ENCODE results near the gene SPDYE1.
A peak's percentile ranks its signal among the peaks of the same experiment; 100 is the strongest.
"Not testable (repeated sequence)": the region's sequence is repeated elsewhere in the genome, so short reads cannot be mapped to it uniquely, and the experiment has no call there.

The SPDYE1 gene, protein sequence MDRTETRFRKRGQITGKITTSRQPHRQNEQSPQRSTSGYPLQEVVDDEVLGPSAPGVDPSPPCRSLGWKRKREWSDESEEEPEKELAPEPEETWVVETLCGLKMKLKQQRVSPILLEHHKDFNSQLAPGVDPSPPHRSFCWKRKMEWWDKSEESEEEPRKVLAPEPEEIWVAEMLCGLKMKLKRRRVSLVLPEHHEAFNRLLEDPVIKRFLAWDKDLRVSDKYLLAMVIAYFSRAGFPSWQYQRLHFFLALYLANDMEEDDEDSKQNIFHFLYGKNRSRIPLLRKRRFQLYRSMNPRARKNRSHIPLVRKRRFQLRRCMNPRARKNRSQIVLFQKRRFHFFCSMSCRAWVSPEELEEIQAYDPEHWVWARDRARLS

DNA sequence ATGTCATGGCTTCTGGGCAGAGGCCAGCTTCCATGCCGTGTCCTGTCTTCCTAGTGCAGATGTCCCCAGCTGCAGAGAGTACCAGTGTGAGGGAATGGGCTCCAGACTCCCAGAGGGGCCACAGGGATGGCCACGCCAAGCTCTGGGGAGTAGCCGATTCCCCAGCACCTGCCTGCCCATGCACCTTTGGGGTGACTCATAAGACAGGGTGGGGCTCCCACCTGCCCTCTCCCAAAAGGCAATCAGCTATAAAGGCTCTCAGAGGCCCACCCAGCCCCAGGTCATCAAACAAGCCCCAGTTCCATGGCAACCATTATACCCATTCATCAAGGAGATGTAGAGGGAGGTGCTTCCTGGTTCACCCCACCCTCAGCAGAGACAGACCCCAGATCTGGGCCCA is at the start of gene SPDYE1:
TSS of gene SPDYE1 (plus strand) at position 366 of the 400 bp plus-strand sequence. CDS start 2,053 bp downstream, outside the sequence.
- DNase-seq (ENCODE audit: low read depth in 1 of 2, low spot score in 1 of 2) = not testable (repeated sequence)

GRCh38 chr7:43952028-43952427 is 45.7 kb upstream of the SPDYE1 start:
- DNase-seq (ENCODE audit: low read depth in 1 of 2, low spot score in 1 of 2) = no peak

- no peak for DNase-seq (ENCODE audit: low read depth in 1 of 2, low spot score in 1 of 2)
These were observed 44.6 kb upstream of the SPDYE1 start for GRCh38 chr7:43953071-43953470.

- DNase-seq (ENCODE audit: low read depth in 1 of 2, low spot score in 1 of 2) = no peak
These were observed 43.0 kb upstream of the SPDYE1 start for GRCh38 chr7:43954524-43955228.

- no peak for DNase-seq (ENCODE audit: low read depth in 1 of 2, low spot score in 1 of 2)
These were observed 41.7 kb upstream of the SPDYE1 start for GRCh38 chr7:43956027-43956426.

- no peak for DNase-seq (ENCODE audit: low read depth in 1 of 2, low spot score in 1 of 2)
These were observed 36.8 kb upstream of the SPDYE1 start for GRCh38 chr7:43960933-43961332.

GRCh38 chr7:43966392-43966791 is 31.3 kb upstream of the SPDYE1 start:
- not testable (repeated sequence) for DNase-seq (ENCODE audit: low read depth in 1 of 2, low spot score in 1 of 2)

- not testable (repeated sequence) for DNase-seq (ENCODE audit: low read depth in 1 of 2, low spot score in 1 of 2)
These were observed 29.3 kb upstream of the SPDYE1 start for GRCh38 chr7:43968172-43969040.

DNA sequence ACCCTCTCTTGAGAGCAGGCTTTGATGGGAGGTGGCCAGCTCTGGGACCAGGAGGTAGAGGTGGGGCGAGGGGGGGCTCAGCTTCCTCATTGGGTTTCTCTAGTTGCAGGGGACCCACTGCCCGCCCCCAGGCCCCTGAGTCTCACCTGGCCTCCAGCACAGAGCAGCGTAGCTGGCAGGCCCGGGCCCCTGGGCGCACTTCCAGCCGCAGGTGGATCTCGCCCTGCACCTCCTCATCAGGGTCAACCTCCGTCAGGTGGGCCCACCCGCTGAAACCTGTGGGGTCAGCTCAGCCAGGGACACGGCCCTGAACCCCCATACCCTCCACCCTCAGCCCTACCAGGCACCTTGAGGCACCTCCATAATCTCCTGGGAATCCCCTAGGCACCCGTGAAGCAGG is 28.1 kb upstream of the SPDYE1 start:
- DNase-seq (ENCODE audit: low read depth in 1 of 2, low spot score in 1 of 2) = not testable (repeated sequence)

GRCh38 chr7:43970698-43971097 is 27.0 kb upstream of the SPDYE1 start:
- not testable (repeated sequence) for DNase-seq (ENCODE audit: low read depth in 1 of 2, low spot score in 1 of 2)

GRCh38 chr7:43974033-43974573 is 23.6 kb upstream of the SPDYE1 start:
- not testable (repeated sequence) for DNase-seq (ENCODE audit: low read depth in 1 of 2, low spot score in 1 of 2)

DNA sequence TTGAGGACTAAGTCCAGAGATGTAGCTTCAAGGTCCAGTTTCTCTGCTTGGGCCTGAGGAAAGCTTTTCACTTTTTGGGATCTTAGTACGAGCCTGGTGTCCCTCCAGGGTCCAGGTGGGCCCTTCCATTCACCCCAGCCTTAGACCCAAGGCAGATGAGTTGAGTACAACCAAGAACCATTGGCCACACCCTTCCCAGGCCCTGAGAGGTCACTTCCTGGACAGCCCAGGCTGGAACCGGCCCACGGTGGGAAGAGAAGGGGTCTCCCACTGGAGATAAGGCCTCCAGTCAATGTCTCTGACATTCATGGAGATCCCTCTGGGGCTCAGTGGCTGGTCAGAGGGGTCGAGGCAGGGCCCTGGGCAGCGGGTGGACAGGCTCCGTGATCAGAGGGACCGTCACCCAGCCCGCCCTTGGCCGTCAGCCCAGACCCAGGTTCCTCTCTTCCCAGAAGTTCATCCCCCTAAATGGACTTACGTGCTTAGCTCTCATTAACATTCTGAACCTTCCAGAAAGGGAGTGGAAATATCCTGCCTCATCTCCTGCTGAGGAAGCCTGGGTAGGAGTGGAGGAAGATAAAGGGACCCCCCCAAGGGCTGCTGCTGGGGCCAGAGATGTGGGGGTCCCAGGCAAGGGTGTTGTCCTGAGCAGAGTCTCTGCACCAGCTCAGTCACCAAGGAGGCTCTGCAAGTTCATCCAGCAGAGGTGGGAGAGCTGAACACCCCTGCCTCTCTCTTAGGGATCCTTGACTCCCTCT is 22.8 kb upstream of the SPDYE1 start:
- DNase-seq (ENCODE audit: low read depth in 1 of 2, low spot score in 1 of 2) = not testable (repeated sequence)

GRCh38 chr7:43977525-43977924 is 20.2 kb upstream of the SPDYE1 start:
- no peak for DNase-seq (ENCODE audit: low read depth in 1 of 2, low spot score in 1 of 2)

- DNase-seq (ENCODE audit: low read depth in 1 of 2, low spot score in 1 of 2) = not testable (repeated sequence)
These were observed 19.6 kb upstream of the SPDYE1 start for GRCh38 chr7:43978102-43978501.

DNA sequence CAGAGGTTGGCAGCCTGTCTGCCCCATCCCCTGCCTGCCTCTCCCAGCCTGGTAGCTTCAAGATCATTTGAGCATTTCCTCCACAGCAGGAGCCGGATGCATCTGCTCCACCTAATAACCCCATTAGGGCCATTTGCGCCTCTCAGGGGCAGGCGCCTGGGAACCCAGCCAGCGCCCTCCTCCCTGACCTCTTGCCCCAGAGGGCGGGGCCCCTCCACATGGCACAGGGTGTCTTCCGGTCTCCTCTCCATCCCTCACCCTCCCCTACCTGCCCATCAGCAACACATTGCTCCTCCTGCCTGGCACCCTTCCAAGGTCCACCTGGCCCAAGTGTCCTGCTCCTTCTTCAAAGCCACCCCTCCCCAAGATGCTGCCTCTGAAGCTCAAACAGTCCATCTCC is 14.8 kb upstream of the SPDYE1 start:
- not testable (repeated sequence) for DNase-seq (ENCODE audit: low read depth in 1 of 2, low spot score in 1 of 2)

DNA sequence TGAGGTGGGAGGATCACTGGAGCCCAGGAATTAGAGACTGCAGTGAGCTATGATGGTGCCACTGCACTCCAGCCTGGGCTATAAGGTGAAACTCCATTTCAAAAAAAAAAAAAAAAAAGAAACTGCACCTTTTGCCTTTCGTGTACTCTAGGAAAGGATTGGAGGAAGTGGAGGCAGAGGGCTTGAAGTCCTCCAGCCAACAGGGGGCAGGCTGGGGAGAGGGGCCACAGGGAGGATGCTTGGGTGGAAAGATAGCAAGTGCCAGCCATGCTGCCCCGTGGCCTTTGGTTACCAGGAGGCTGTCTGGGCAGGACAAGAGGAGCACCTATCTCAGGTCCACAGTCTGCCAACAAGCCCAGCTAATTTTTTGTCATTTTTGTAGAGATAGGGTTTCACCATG is 14.0 kb upstream of the SPDYE1 start:
- not testable (repeated sequence) for DNase-seq (ENCODE audit: low read depth in 1 of 2, low spot score in 1 of 2)

DNA sequence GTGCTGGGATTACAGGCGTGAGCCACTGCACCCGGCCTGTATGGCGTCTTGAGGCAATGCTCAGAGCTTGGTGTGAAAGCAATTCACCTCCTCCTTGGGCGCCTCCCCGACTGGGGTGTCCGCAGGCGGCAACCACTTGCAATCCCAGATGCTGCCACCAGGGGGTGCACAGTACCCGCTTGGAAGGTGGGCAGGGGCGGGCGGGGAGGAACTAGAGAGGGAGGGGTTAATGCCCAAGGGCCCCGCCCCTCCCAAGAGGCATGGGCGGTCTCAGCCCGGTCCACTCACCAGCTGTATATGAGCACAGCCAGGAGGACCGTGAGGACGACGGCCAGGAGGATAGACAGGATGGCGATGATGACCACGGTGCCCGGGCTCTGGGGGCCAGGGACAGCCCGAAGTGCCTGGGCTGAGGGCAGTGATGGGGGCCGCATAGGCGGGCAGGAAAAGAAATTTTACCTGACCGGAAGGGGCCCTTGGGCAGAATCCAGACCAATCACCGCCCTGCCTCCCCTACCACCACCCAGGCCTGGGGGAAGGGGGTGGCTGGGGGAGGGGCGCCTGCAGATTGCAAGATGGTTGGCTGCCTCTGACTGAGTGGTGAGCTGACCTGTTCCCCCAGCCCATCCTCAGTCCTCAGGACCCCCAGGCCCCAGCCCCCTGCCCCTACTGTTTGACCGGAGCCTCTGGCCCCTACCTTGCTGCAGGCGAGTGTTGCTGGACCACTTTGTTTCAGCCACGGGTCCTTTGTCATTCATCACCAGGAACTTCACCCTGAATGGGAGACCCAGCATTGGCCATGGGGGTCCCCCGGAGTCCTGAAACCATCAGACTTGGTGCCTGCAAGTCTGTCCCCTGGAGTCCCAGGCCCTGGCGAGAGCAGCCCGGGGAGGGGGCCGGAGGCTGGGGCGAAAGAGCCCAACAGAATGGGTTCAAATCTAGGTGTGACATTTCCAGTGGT is 11.5 kb upstream of the SPDYE1 start:
- DNase-seq (ENCODE audit: low read depth in 1 of 2, low spot score in 1 of 2) = peak; percentile 67 to 78

GRCh38 chr7:43987476-43987875 is 10.2 kb upstream of the SPDYE1 start:
- DNase-seq (ENCODE audit: low read depth in 1 of 2, low spot score in 1 of 2) = not testable (repeated sequence)

- DNase-seq (ENCODE audit: low read depth in 1 of 2, low spot score in 1 of 2) = not testable (repeated sequence)
These were observed 7.6 kb upstream of the SPDYE1 start for GRCh38 chr7:43990011-43990585.

Data from stimulated activated CD4-positive, alpha-beta T cell treated with anti-CD3 and anti-CD28 coated beads, Interleukin-15, amount 100 ng/mL, for 1 hour (primary cell).